DOHH2 (cell line): ENCODE results near the gene PAPLN.

Experiments
- H3F3A ChIP-seq: fragments of 200-600 bp; sonication (generic), shearing (Covaris generic); 2 replicates; pipeline ENCODE4 v1.6.0; 2016; ENCODE audit warnings: antibody characterized with exemption, mild to moderate bottlenecking; ENCODE audit not compliant: control insufficient read depth, insufficient read depth
- H3K27ac ChIP-seq: fragments of 200-600 bp; sonication (generic); 2 replicates; pipeline ENCODE4 v1.5.1; 2014; ENCODE audit warnings: low read depth, mild to moderate bottlenecking, low read length, moderate library complexity
- H3K27me3 ChIP-seq: fragments of 200-600 bp; sonication (generic); 2 replicates; pipeline ENCODE4 v1.6.1; 2014; ENCODE audit warnings: mild to moderate bottlenecking, low read length, mixed read lengths; ENCODE audit not compliant: control insufficient read depth
- H3K36me3 ChIP-seq: fragments of 200-600 bp; sonication (generic); 2 replicates; pipeline ENCODE4 v1.6.1; 2014; ENCODE audit warnings: mild to moderate bottlenecking, low read length, moderate library complexity, mixed read lengths; ENCODE audit not compliant: control insufficient read depth
- H3K4me1 ChIP-seq: fragments of 200-600 bp; sonication (generic); 2 replicates; pipeline ENCODE4 v1.6.1; 2014; ENCODE audit warnings: mild to moderate bottlenecking, low read length, mixed read lengths; ENCODE audit not compliant: control insufficient read depth
- H3K4me2 ChIP-seq: fragments of 200-600 bp; sonication (generic); 2 replicates; pipeline ENCODE4 v1.6.0; 2014; ENCODE audit warnings: mild to moderate bottlenecking, low read length, moderate library complexity
- H3K4me3 ChIP-seq: fragments of 200-600 bp; sonication (generic); 2 replicates; pipeline ENCODE4 v1.5.1; 2014; ENCODE audit warnings: mild to moderate bottlenecking, low read length, mixed read lengths
- H3K79me2 ChIP-seq: fragments of 200-600 bp; sonication (generic); 2 replicates; pipeline ENCODE4 v1.6.1; 2014; ENCODE audit warnings: mild to moderate bottlenecking, low read length, mixed read lengths; ENCODE audit not compliant: control insufficient read depth
- H3K9me2 ChIP-seq: fragments of 200-600 bp; sonication (generic); replicated peaks from 2 replicates; pipeline ENCODE4 v1.6.1; 2014; ENCODE audit warnings: mild to moderate bottlenecking, low read length, mixed read lengths; ENCODE audit not compliant: control insufficient read depth
- H3K9me3 ChIP-seq: fragments of 200-600 bp; sonication (generic); 2 replicates; pipeline ENCODE4 v1.6.1; 2014; ENCODE audit warnings: antibody characterized with exemption, low read length, mixed read lengths; ENCODE audit not compliant: control insufficient read depth, insufficient read depth
- H4K20me1 ChIP-seq: fragments of 200-600 bp; sonication (generic); 2 replicates; pipeline ENCODE4 v1.6.0; 2014; ENCODE audit warnings: low read depth, mild to moderate bottlenecking, antibody characterized with exemption, low read length, moderate library complexity; ENCODE audit not compliant: control insufficient read depth, insufficient read depth
- CTCF ChIP-seq: fragments of 200-600 bp; sonication (generic); IDR thresholded peaks from one replicate; pipeline ENCODE4 v1.5.1; 2014; ENCODE audit warnings: antibody characterized with exemption, mild to moderate bottlenecking, low read depth, low read length; ENCODE audit not compliant: poor library complexity, severe bottlenecking
- EZH2phosphoT487 ChIP-seq: fragments of 200-600 bp; sonication (generic); IDR thresholded peaks from 2 replicates; pipeline ENCODE4 v1.6.1; 2017; ENCODE audit warnings: borderline replicate concordance, mild to moderate bottlenecking, antibody characterized with exemption, low read length, moderate library complexity, mixed read lengths

Gene PAPLN

GRCh38 chr14:73248108-73248868 is 11.0 kb downstream of the PAPLN start:
- Histone ChIP-seq H3K4me2 (peak overlapping the region; percentile 75), H3K9me3 (no peaks in the 10 kb centered on the region), H3K27me3 (peaks cover 25% of the 10 kb centered on the region), H3K36me3 (no peaks in the 10 kb centered on the region), H3K4me1 (peaks cover 41% of the 10 kb centered on the region), H4K20me1 (no peaks in the 10 kb centered on the region), H3K27ac (no peak overlapping the region), H3K79me2 (no peaks in the 10 kb centered on the region), H3K4me3 (peak overlapping the region; percentile 67; the same call in 1 of the 2 replicates), H3F3A (peaks cover 17% of the 10 kb centered on the region), H3K9me2 (no peaks in the 10 kb centered on the region)
- TF ChIP-seq EZH2phosphoT487 = no peak
- no peak for TF ChIP-seq CTCF

GRCh38 chr14:73249108-73249507 is 11.8 kb downstream of the PAPLN start:
- no peak overlapping the region for H3K27ac ChIP-seq
- peaks cover 41% of the 10 kb centered on the region for H3K4me1 ChIP-seq
- peak overlapping the region; percentile 75 for H3K4me2 ChIP-seq
- H3K27me3 ChIP-seq = peaks cover 16% of the 10 kb centered on the region
- H3K9me2 ChIP-seq = no peaks in the 10 kb centered on the region
- no peak for TF ChIP-seq CTCF
- no peak for TF ChIP-seq EZH2phosphoT487
- H3K4me3 ChIP-seq = peak overlapping the region; percentile 23; the same call in 1 of the 2 replicates
- no peaks in the 10 kb centered on the region for H3K79me2 ChIP-seq
- peaks cover 11% of the 10 kb centered on the region for H3F3A ChIP-seq
- H3K36me3 ChIP-seq = no peaks in the 10 kb centered on the region
- no peaks in the 10 kb centered on the region for H4K20me1 ChIP-seq
- no peaks in the 10 kb centered on the region for H3K9me3 ChIP-seq

GRCh38 chr14:73249564-73250316 is 12.4 kb downstream of the PAPLN start:
- Histone ChIP-seq H3F3A (peaks cover 11% of the 10 kb centered on the region), H4K20me1 (no peaks in the 10 kb centered on the region), H3K27ac (no peak overlapping the region), H3K4me3 (no peak overlapping the region), H3K79me2 (no peaks in the 10 kb centered on the region), H3K4me2 (no peak overlapping the region), H3K4me1 (peaks cover 41% of the 10 kb centered on the region), H3K9me3 (no peaks in the 10 kb centered on the region), H3K36me3 (no peaks in the 10 kb centered on the region), H3K27me3 (peaks cover 10% of the 10 kb centered on the region), H3K9me2 (no peaks in the 10 kb centered on the region)
- TF ChIP-seq CTCF (no peak), EZH2phosphoT487 (no peak)
